ENCODE results near the gene HOXA4. TPM values are rescaled to one million over a fixed set of nuclear protein-coding genes. Genes with fewer than 3 reads are reported as not detected.
A peak's percentile ranks its signal among the peaks of the same experiment; 100 is the strongest.

Gene HOXA4
- total RNA-seq, 1 donor from 2014 or later, result 0.30 TPM

DNA sequence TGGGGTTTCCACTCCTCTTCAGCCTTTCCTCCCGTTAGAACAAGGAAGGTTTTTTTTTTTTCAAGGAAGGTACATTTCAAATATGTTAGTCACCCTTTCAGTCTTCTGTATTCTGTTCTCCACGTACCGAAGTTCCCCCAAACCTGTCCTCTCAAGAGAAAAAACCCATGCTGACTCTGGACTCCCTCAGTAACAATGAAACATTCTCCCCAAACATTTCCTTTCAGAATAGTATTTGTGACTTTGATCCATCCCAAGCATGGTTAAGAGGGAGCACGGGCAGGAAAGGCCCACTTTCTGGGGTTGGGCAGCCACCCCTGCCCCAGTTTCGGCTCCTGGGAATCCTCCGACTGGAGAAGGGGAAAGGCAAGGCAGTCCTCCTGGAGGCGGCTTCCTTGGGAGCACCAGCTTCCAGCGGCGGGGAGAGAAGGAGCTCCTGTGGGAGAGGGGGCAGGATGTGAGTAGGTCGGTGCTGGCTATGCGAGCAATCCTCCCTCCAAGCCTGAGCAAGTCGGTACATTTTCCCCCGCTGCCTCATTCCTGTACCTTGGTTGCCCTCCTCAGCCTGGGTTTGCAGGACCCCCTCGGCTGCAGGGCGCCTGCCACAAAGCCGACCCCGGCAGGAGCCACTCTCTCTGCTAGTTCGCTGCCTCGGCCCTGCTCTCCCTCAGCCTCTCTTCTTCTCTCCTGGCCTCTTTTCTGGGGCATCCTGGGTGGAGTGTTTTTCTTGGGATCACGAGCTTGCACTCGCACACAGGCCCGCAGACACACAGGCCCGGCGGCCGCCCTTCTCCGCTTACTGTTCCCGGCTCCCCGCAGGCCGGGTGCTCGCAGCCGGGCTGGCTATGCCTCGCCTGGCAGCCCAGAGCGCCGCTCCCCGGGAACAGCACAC lies 32.6 kb downstream of the HOXA4 start:
- H3K4me1 Mint-ChIP-seq (ENCODE audit: low read depth), result peaks cover 61% of the 10 kb centered on the region

GRCh38 chr7:27096768-27097514 lies 33.6 kb downstream of the HOXA4 start:
- Mint-ChIP-seq H3K9me3 (ENCODE audit: low read depth) (no peaks in the 10 kb centered on the region), H3K27me3 (ENCODE audit: low read depth) (peaks cover 50% of the 10 kb centered on the region), H3K4me1 (ENCODE audit: low read depth) (peaks cover 53% of the 10 kb centered on the region), H3K36me3 (ENCODE audit: low read depth) (peaks cover 20% of the 10 kb centered on the region), H3K27ac (ENCODE audit: unreplicated experiment) (peak overlapping the region; percentile 99), H3K4me3 (ENCODE audit: unreplicated experiment) (peak overlapping the region; percentile 96)
- no peak for TF ChIP-seq CTCF (IDR thresholded peaks at IDR 0.05)
- no peak for DNase-seq (ENCODE audit: low spot score)

More for the DNA sequence above, 32.6 kb downstream of the HOXA4 start:
- H3K4me3 Mint-ChIP-seq (ENCODE audit: unreplicated experiment), result peak overlapping the region; percentile 96
- H3K27me3 Mint-ChIP-seq (ENCODE audit: low read depth), result peaks cover 45% of the 10 kb centered on the region
- no peaks in the 10 kb centered on the region for H3K9me3 Mint-ChIP-seq (ENCODE audit: low read depth)
- H3K36me3 Mint-ChIP-seq (ENCODE audit: low read depth), result peaks cover 20% of the 10 kb centered on the region
- peak overlapping the region; percentile 99 for H3K27ac Mint-ChIP-seq (ENCODE audit: unreplicated experiment)
- no peak for DNase-seq (ENCODE audit: low spot score)
- TF ChIP-seq CTCF (IDR thresholded peaks at IDR 0.05), result peak; percentile 20

- Mint-ChIP-seq H3K4me3 (ENCODE audit: unreplicated experiment) (peak within 1 kb of the TSS; percentile 96), H3K36me3 (ENCODE audit: low read depth) (peaks cover 14% of the 10 kb centered on the region), H3K4me1 (ENCODE audit: low read depth) (peaks cover 46% of the 10 kb centered on the region), H3K27me3 (ENCODE audit: low read depth) (peaks cover 51% of the 10 kb centered on the region), H3K9me3 (ENCODE audit: low read depth) (no peaks in the 10 kb centered on the region), H3K27ac (ENCODE audit: unreplicated experiment) (peak within 1 kb of the TSS; percentile 99)
- DNase-seq (ENCODE audit: low spot score), result no peak
- no peak for TF ChIP-seq CTCF (IDR thresholded peaks at IDR 0.05)
These were observed 34.4 kb downstream of the HOXA4 start, which contains the start of gene HOXA1 for GRCh38 chr7:27095897-27096767. TSS of gene HOXA1 (minus strand) at chr7:27096000. CDS start at chr7:27095912, 88 bp downstream.

- TF ChIP-seq CTCF (IDR thresholded peaks at IDR 0.05), result no peak
- Mint-ChIP-seq H3K4me3 (ENCODE audit: unreplicated experiment) (peak overlapping the region; percentile 96), H3K9me3 (ENCODE audit: low read depth) (no peaks in the 10 kb centered on the region), H3K36me3 (ENCODE audit: low read depth) (peaks cover 8% of the 10 kb centered on the region), H3K27me3 (ENCODE audit: low read depth) (peaks cover 54% of the 10 kb centered on the region), H3K4me1 (ENCODE audit: low read depth) (peaks cover 37% of the 10 kb centered on the region), H3K27ac (ENCODE audit: unreplicated experiment) (peak overlapping the region; percentile 93)
- DNase-seq (ENCODE audit: low spot score), result no peak
These were observed 35.3 kb downstream of the HOXA4 start for GRCh38 chr7:27095050-27095896.

All from chondrocyte (in vitro differentiated cells).